GM21526 (cell line): ENCODE results near the gene CFH.
"Not testable (repeated sequence)": the region's sequence is repeated elsewhere in the genome, so short reads cannot be mapped to it uniquely, and the experiment has no call there.

Experiments
- ATAC-seq: cut with Tn5 transposase; IDR thresholded peaks from one replicate; pipeline ENCODE4 v1.9.1; 2021; ENCODE audit warnings: moderate library complexity; ENCODE audit not compliant: unreplicated experiment, low FRiP score

CFH gene

DNA sequence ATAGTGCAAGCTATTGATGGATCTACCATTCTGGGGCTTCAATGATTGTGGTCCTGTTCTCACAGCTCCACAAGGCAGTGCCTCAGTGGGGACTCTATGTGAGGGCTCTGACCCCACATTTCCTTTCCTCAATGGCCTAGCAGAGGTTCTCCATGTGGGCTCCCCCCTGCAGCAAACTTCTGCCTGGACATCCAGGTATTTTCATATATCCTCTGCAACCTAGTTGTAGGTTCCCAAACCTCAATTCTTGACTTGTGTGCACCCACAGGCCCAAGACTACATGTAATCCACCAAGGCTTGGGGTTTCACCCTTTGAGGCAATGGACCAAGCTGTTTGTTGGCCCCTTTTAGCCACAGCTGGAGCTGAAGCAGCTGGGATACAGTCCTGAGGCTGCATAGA, 86.9 kb downstream of the CFH start:
- ATAC-seq: no peak

DNA sequence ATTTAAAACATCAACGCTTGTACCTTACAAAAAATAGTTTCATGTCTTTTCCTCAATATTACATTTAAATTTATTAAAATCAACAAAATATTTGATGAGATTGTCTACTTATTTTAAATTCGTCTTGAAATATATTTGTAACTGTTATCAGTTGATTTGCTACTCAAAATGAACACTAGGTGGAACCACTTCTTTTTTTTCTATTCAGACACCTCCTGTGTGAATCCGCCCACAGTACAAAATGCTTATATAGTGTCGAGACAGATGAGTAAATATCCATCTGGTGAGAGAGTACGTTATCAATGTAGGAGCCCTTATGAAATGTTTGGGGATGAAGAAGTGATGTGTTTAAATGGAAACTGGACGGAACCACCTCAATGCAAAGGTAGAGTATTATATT, 91.4 kb downstream of the CFH start:
- not testable (repeated sequence) for ATAC-seq

GRCh38 chr1:196765019-196765740, 113.3 kb downstream of the CFH start:
- ATAC-seq: not testable (repeated sequence)

DNA sequence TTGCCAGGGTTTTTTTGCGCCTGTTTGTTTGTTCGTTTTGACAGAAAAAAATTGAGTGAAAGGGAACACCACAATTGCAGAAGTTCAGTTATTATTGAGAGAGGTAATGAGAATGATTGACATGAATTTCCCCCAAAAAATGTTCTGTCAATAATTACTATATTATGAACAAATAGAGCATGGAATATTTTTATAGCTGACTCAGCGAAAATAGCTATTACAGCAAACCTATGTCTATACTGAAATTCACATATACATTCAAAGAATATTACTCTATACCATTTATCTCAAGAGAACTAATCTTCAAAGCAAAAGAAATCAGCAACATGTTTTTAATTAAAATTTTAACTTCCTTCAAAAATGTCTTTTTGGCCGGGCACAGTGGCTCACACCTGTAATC, 118.0 kb downstream of the CFH start:
- ATAC-seq: not testable (repeated sequence)

GRCh38 chr1:196773713-196774112, 121.9 kb downstream of the CFH start:
- ATAC-seq: no peak

- ATAC-seq: peak; percentile 10
Observed at GRCh38 chr1:196774175-196774574, 122.3 kb downstream of the CFH start.

GRCh38 chr1:196774603-196775002, 122.8 kb downstream of the CFH start, which contains the start of gene CFHR3:
Gene CFHR3 (plus strand): TSS chr1:196774840. CDS start chr1:196774887, 47 bp downstream.
- peak; percentile 85 for ATAC-seq

DNA sequence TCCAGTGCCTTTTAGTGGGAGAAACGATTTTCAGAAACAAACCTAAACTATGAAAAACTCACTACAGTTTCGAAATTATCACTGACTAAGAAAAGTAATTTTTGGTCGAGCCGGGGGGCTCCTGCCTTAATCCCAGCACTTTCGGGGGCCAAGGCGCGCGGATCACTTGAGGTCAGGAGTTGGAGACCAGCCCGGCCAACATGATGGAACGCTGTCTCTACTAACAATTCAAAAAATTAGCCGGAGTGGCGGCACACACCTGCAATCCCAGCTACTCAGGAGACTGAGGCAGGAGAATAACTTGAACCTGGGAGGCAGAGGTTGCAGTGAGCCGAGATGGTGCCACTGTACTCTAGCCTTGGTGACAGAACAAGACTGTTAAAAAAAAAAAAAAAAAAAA, 125.8 kb downstream of the CFH start:
- no peak for ATAC-seq

GRCh38 chr1:196779093-196779492, 127.2 kb downstream of the CFH start:
- ATAC-seq: no peak

GRCh38 chr1:196791252-196791651, 139.4 kb downstream of the CFH start:
- ATAC-seq: not testable (repeated sequence)

DNA sequence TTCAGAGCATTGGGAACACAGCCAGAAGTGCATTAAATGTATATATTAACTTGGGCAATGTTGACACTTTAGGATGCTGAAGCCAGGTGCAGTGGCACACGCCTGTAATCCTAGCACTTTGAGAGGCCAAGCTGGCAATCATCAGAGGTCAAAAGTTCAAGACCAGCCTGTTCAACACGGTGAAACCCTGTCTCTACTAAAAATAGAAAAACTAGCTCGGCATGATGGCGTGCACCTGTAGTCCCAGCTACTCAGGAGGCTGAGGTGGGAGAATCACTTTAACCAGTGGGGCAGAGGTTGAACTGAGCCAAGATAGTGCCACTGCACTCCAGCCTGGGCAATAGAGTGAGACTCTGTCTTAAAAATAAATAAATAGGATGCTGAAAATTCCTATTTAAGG, 142.3 kb downstream of the CFH start:
- ATAC-seq: not testable (repeated sequence)
